Measurements from ENCODE around the gene DNAI7.

DNAI7 gene

GRCh38 chr12:25162866-25163265, 32.1 kb downstream of the DNAI7 start:
- DNase-seq = no peak

- no peak for DNase-seq
Observed at GRCh38 chr12:25156061-25156460, 38.9 kb downstream of the DNAI7 start.

GRCh38 chr12:25155022-25155576, 39.9 kb downstream of the DNAI7 start:
- DNase-seq = peak; percentile 19

GRCh38 chr12:25152055-25152454, 42.9 kb downstream of the DNAI7 start:
- no peak for DNase-seq

- no peak for DNase-seq
Observed at GRCh38 chr12:25151476-25151875, 43.5 kb downstream of the DNAI7 start.

- no peak for DNase-seq
Observed at GRCh38 chr12:25146686-25147085, 48.3 kb downstream of the DNAI7 start.

- DNase-seq = peak; percentile 28
Observed at GRCh38 chr12:25135531-25136154, 59.3 kb downstream of the DNAI7 start.

- no peak for DNase-seq
Observed at GRCh38 chr12:25131270-25131669, 63.7 kb downstream of the DNAI7 start.

- DNase-seq = peak; percentile 4
Observed at GRCh38 chr12:25130741-25131188, 64.2 kb downstream of the DNAI7 start.

- DNase-seq = no peak
Observed at GRCh38 chr12:25126746-25127145, 68.2 kb downstream of the DNAI7 start.

- no peak for DNase-seq
Observed at GRCh38 chr12:25126101-25126500, 68.9 kb downstream of the DNAI7 start.

- no peak for DNase-seq
Observed at GRCh38 chr12:25124493-25124892, 70.5 kb downstream of the DNAI7 start.

GRCh38 chr12:25123126-25123525, 71.8 kb downstream of the DNAI7 start:
- no peak for DNase-seq

- DNase-seq = no peak
Observed at GRCh38 chr12:25121916-25122315, 73.0 kb downstream of the DNAI7 start.

- DNase-seq = no peak
Observed at GRCh38 chr12:25121110-25121509, 73.8 kb downstream of the DNAI7 start.

- no peak for DNase-seq
Observed at GRCh38 chr12:25119020-25119419, 75.9 kb downstream of the DNAI7 start.

GRCh38 chr12:25115677-25116076, 79.3 kb downstream of the DNAI7 start:
- DNase-seq = no peak

GRCh38 chr12:25113651-25114050, 81.3 kb downstream of the DNAI7 start:
- DNase-seq = no peak

- DNase-seq = no peak
Observed at GRCh38 chr12:25110260-25110659, 84.7 kb downstream of the DNAI7 start.

- no peak for DNase-seq
Observed at GRCh38 chr12:25107920-25108319, 87.0 kb downstream of the DNAI7 start.

GRCh38 chr12:25106818-25107217, 88.1 kb downstream of the DNAI7 start:
- no peak for DNase-seq

GRCh38 chr12:25102402-25102801, 92.6 kb downstream of the DNAI7 start:
- no peak for DNase-seq

- DNase-seq = no peak
Observed at GRCh38 chr12:25101092-25101445, 93.9 kb downstream of the DNAI7 start.

- no peak for DNase-seq
Observed at GRCh38 chr12:25100194-25101091, 94.5 kb downstream of the DNAI7 start.
